ENCODE data around the gene MEF2A.

GRCh38 chr15:99561476-99562230 is 4.1 kb upstream of the MEF2A start:
- TF ChIP-seq CTCF (conservative IDR thresholded peaks at IDR 0.05) (no peak), ZFX (IDR thresholded peaks at IDR 0.05) (no peak)

Data from C4-2B (cell line).